Left renal pelvis (tissue), 4 donors: ENCODE measurements around the gene STK40. TPM values are rescaled to one million over a fixed set of nuclear protein-coding genes. Genes with fewer than 3 reads are reported as not detected.

Experiments used
- DNase-seq, 4 donors: peaks; one replicate each; pipeline ENCODE4 v3.0.0-alpha.2; 2013; ENCODE audit warnings: low read depth in 4 of 4, low spot score in 3 of 4
- polyA plus RNA-seq, 4 donors: library from polyadenylated mRNA; unstranded; fragments of 120-200 nt; gene quantifications; one replicate each; pipeline ENCODE4 v1.2.1, GENCODE V29; 2013; ENCODE audit not compliant: insufficient read length in 4 of 4

STK40 gene
- polyA plus RNA-seq, 4 donors: 31.5 to 44.7 (median 41.1) TPM

DNA sequence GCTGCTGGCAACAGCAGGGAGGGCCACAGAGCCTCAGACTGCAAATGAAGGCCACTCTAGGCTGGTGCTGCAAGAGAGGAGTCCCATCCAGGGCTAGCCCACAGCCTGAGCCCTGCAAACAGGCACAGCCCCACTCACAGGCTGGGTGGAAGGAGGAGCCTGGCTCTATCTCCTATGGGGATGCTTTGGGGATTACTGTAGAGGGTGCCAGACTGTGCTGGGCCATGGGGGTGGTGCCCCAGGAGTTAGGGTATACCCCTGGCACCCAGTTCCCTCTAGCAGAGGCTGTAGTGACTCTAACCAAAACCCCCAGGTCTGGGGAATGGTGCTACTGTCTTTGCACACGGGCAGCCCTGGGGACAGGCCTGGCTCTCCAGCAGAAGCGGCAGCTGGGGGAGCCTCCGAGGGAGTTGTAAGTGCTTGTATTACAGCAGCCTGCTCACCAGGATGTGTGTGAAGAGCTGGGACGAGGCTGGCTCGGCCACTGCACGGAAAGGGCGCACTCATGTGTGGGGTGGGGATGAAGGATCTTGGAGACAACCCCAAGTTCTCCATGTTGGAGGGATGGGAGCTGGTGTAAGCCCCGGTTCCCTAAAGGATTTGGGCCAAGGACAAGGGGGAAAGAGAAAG lies 38.9 kb downstream of the STK40 start:
- DNase-seq: no peak

GRCh38 chr1:36345353-36345752 lies 40.4 kb downstream of the STK40 start:
- DNase-seq: no peak

GRCh38 chr1:36344395-36344680 lies 41.4 kb downstream of the STK40 start:
- no peak for DNase-seq

GRCh38 chr1:36343651-36344394 lies 41.9 kb downstream of the STK40 start:
- DNase-seq: no peak

GRCh38 chr1:36342426-36343185 lies 43.1 kb downstream of the STK40 start:
- no peak for DNase-seq

GRCh38 chr1:36341626-36342320 lies 44.0 kb downstream of the STK40 start:
- no peak for DNase-seq

DNA sequence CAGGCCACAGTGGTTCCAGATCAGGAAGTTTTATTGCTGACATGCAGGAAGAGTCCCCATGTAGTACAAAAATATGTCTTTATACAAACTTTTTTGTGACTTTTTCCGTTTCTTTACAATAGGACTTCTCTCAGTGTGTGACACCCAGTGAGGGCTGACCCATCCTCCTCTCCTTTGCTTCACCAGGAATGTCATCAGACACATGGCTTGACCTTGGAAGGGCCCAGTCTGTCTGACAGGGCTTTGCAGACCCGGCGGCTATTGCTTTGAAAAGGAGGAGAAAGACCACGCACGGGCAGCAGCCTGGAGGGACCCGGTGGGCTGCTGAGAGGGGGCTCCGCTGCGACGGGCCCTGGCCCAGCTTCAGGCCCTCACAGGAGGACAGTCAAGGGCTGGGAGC lies 46.1 kb downstream of the STK40 start:
- no peak for DNase-seq

DNA sequence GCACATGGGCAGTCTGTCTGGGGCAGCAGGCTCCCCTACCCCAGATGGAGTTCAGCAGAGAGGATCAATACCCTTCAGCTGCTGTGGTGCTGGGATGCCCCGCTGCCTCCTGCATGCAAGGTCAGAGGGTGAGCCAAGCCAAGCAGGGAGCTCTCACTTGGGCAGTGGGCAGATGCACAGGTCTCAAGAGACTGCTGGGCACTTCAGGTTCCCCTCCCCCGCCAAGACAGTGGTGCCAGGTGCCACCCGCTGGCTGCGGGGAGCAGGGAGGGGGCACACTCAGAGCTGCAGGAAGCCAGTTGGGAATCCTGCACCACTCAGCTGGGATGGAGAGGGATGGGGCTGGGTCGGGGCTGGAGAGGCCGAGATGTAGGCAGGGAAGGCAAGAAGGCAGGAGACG lies 46.5 kb downstream of the STK40 start:
- DNase-seq: no peak

GRCh38 chr1:36337830-36338229 lies 47.9 kb downstream of the STK40 start:
- DNase-seq: no peak

DNA sequence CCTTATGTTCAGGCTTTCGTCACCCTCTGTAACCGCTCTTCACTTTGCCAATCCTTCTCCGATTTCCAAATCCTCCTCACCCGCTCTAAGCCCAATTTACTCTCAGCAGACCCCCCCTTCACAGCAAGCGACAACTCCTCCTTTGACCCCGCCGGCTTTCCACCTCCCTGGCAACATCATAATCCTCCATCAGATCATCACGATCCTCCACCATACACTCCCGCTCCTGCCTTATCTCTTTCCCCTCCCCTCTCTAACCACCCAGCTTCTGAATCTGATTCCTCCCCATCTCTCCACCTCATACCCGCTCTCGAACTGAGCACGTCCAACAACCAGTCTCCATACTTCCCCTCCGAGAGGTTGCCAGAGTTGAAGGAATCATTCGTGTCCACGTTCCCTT lies 54.8 kb downstream of the STK40 start:
- no peak for DNase-seq

DNA sequence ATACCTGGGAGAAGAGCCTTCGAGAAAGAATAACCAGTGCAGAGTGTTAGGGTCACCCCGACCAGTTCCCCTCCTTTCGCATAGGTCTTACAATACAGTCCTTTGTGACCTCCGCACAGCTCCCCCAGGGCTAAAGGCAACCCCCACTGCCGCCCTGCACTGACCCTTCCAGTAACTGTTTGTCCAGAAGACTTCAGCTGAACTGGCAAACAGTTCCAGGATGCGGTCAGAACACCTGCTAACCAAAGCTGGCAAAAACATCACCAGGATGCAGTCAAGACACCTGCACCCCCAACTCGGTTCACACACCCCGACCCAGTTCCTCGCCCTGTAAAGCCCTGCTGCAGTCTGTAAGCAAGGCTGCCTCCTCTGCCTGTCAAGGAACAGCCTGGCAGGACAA lies 55.9 kb downstream of the STK40 start:
- DNase-seq: no peak

- no peak for DNase-seq
These were observed 57.0 kb downstream of the STK40 start for GRCh38 chr1:36328713-36329112.

GRCh38 chr1:36328088-36328480 lies 57.6 kb downstream of the STK40 start:
- no peak for DNase-seq

- DNase-seq: no peak
These were observed 58.2 kb downstream of the STK40 start for GRCh38 chr1:36327421-36328087.

DNA sequence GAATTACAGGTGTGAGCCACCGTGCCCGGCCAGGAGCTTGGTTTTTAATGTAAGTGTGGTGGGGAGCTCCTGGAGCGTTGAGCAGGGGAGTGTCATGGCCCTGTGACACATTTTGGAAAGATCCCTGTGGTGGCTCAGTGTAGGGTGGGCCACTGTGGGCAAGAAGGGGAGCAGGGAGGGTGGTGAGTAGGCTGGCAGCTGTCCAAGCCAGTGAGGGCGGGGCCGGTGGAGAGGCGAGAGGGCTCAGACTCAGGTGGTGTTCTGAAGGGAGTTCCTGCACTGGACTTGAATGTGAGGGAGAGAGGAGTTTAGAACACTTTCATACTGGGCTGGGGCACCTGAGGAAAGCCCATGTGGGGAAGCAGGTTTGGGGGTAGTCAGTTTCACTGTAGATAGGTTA lies 59.2 kb downstream of the STK40 start:
- DNase-seq: no peak

DNA sequence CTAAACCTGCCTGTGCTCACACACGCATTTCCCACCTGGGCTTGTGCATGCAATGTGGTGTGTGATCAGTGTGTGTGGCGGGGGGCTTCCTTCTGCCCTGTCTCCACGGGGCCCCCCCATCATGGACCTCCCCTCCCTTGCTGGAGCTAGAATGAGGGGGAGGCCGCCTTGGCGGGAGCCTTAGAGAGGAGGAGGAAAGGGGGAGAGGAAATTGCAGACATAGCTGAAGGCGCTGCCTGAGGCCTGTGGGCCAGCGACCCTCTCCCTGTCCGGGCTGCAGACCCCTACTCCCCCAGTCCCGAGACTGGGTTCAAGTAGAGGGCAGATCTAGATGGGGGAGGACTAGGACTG lies 61.4 kb downstream of the STK40 start:
- DNase-seq: peak in 2 of 4 donors; percentile 64 to 70

GRCh38 chr1:36323636-36324352 lies 61.9 kb downstream of the STK40 start, which contains the start of gene EVA1B:
Gene EVA1B, minus strand, starts transcription at chr1:36323645. Its CDS starts 608 bp downstream, at chr1:36323037.
- peak; percentile 77 to 88 (median 81) for DNase-seq

- DNase-seq: no peak
These were observed 62.7 kb downstream of the STK40 start for GRCh38 chr1:36322786-36323635.
